Activated CD4-positive, alpha-beta T cell treated with anti-CD3 and anti-CD28 coated beads, Interleukin-10, Interleukin-2, amounts not matched to agents 100 ng/mL and 50 ng/mL, durations not matched to agents 16 hours and 8 hours (primary cell): Measurements from ENCODE around the gene C2orf72.
"Not testable (repeated sequence)": the region's sequence is repeated elsewhere in the genome, so short reads cannot be mapped to it uniquely, and the experiment has no call there.

Experiments
- DNase-seq: peaks from one replicate; pipeline ENCODE4 v3.0.0-alpha.2; 2020

The C2orf72 gene

DNA sequence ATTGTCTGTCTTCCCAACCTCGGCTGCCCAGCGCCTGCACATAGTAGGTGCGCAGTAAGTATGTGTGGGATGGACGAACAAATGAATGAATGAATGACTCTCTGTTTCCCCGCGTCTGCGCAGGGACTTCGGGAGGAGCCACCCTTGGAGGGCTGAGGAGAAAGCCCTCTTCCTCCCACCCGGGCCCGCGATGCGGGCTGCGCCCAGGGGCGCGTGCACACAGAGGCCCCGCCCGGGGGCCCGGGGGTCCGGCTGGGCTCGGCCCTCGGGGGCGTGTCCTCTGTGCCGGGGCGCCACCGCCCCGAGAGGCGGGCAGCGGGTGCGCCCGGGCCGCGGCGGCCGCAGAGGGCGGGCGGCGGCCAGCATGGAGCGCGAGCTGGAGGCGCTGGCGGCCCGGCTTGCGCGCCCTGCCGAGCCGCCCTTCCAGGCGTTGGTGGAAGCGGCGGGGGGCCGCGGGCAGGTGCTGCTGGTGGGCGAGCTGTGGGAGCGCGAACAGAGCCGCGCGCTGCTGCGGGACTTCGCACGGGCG lies at the start of gene C2orf72:
TSS of gene C2orf72 (plus strand) at position 322 of the 529 bp plus-strand sequence. CDS start at position 365, 43 bp downstream.
- no peak for DNase-seq

DNA sequence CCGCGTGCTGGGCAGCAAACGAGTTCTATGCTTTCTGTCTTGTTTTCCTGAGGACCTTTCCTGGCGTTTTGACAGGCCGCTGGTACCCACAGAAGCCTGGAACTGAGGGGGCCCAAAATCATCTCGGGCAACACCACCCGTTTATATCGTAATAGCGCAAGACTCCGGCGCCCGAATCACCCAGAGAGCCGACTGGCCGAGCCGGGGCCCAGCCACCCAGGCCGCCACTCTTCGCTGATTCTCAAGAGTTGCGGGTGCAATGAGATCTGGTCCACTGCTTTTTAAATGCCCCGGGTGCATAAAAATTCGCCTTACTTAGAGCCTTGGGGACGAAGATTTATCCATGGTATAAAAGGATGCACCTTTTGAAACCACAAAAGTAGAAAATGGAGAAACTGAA lies 47.6 kb upstream of the C2orf72 start:
- DNase-seq, result no peak

DNA sequence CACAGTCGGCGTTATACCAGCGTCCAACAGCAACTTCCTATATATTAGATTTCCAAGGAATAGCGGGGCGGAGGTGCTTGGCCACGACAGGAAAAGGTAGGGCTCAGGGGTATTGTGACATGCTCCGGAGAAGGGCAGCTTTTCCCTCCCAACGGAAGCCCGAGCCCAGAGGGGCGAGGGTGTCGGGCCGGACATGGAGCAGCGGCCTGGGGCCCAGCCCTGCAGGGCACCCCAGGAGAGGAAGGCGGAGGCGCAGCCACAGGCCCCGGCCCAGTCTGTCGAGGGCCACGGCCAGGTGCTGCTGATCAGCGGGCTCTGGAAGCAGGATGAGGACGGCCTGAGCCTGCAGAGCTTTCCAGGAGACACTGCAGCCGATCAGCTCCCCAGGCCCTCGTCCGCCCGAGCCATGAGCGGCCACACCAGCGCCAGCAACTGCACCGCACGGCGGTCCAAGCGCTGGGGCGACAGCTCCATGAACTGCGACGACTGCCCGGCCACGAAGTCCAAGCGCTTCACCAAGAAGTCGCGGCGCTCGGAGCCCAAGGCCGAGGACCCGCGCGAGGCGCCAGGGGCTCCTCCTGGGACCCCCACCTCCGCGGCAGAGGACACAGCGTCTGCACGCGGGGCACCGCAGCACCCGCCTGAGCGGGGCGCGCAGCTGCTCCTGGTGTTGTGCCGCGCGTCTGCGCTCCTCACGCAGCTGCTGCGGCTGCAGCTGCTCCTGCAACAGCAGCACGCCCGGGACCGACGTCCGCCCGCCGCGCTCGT lies 47.0 kb upstream of the C2orf72 start:
- DNase-seq, result no peak

DNA sequence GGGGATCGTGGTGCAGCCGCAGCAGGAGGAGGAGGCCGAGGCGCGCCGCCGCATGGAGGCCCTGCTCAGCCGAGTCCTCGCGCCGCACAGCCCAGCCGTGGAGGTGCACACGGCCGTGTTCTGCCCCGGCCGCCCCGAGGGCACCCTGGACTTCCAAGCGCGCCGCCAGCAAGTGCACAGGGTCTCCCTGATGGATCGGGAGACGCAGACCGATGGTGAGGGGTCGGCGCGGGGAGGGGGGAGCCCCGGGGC lies 46.5 kb upstream of the C2orf72 start:
- no peak for DNase-seq

DNA sequence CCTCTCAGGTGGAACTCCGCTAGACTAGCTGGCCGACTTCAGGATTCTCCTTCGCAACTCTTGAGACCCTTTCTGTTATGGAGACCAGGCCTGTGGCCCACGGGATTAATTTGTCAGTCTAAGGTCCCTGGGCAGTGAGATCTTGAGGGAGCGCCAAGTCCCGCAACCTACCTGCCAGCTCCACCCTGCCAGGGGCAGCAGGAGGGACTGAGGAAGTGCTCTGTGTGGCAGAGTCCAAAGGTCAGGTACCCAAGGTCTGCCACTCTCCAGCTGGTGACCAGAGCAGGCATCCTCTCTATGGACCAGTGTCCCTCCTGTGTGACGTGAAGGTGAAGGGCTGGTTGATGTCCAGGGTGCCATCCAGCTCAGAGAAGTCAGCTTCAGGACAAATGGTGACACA lies 45.7 kb upstream of the C2orf72 start:
- DNase-seq, result no peak

DNA sequence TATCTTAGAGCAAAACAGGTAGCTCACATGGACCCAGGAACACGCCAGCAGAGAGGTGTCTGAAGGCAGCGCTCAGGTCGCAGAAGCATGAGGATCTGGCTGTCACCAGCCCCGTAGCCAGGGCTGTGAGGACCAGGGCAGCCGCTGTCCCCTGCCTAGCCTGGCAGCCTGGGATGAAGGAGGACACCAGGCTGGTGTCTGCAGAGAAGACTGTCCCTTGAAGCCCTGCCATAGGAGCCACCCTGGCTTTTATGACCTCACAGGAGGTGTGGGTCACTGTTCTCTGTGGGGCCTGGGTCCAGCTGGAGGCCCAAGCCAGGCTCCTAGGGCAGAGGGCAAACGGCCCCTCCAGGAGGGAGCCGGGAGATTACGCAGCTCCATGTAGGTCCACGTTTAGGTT lies 41.5 kb upstream of the C2orf72 start, which contains the start of gene SPATA3:
TSS of gene SPATA3 (plus strand) at position 301 of the 400 bp plus-strand sequence. CDS start 113 bp downstream, outside the sequence.
- DNase-seq, result no peak

DNA sequence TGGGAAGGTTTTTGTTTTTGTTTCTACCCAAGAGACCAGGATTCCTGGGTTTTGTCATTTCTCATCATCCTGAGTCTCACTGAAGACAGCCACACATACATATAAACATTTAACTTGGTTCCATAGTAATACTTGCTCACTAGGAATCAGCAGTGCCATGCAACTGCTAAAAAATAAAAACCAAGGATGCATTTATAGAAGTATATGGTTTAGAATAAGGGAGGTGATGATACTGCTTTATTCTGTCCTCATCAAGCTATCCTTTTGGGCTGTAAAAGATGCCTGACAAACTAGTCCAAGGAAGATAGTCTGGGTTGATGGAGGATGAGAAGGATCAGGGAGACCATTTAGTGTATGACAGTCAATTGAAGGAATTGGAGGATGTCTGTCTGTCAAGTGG lies 40.7 kb upstream of the C2orf72 start:
- no peak for DNase-seq

DNA sequence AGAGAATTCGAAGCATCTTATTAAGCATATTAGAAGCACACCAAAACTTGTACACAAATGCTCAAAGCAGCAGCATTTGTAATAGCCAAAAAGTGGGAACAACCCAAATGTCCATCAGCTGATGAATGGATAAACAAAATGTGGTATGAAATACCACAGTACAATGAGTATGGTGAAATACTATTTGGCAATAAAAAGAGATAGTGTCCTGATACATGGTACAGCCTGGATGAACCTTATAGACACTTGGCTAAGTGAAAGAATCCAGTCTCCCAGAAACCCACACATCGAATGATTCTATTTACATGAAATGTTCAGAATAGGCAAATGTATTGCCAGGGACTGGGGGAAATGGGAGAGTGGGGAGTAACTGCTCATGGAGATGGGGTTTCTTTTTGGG lies 38.4 kb upstream of the C2orf72 start:
- no peak for DNase-seq

DNA sequence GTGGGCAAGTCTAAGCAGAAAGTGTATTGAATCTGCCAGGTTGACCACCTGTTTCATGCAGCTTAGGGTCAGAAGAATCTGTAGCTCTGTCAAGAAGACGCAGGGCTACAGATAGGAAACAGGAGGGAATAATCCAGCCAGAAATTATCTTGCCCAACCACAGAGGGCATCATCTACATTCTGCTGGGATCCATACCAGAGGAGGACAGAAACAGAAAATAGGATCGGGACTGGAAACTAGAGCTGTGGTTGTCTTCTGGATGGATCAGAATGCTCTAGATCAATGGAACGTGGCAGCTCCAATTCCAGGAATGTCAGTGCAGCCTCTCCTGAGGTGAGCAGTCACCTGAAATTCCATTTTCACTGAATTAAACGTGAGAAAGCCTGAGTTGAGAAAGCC lies 37.8 kb upstream of the C2orf72 start:
- DNase-seq, result no peak

DNA sequence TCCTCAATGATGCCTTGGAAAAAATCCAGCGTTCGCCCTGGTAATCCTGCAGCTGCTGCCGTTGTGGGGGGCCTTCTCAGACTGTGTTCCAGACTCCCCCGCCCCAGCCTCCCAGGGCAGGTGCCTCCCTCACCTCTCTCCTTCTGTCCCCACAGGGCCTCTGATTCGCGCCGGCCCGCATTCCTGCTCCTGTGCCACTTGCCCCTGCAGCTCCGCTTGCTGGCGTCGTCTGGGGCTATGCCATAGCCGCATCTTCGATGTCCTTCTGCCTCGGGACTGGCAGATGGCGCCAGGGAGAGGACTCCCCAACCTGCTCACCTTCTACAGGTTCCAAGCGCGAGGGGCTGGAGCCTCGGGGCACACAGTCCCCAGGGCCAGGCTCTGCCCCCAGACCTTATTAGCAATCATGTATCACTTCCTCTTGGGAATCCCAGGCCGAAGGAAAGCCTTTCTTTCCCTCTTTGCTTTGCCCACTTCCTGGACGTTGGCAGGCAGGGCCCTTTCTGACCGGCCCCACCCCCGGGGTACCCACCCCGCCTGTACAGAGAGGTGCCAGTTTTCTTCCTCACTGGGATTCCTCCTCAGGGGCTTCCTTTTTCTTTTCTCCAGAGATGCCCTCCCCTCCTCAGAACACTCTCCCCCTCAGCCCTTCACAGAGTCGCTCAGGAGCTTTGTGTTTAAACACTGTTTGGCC lies 37.0 kb upstream of the C2orf72 start:
- DNase-seq, result no peak

DNA sequence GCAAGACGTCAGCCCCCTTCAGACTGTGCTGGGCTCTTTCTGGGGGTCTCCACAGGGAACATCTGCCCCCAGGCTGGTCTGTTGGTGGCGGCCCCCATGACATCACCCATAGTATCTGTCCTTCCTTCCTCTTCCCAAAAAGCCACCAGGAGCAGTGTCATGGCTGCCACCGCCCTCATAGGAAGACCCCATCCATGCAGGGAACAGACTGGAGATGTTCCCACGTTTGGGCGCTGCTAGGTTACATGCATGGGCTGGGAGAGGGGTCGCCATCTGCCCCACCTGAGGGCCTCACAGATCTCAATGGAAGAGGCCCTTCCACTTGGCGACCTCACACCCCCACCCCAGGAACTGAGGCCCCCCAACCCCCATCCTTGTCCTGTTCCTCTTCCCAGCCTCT lies 36.3 kb upstream of the C2orf72 start:
- DNase-seq, result no peak

DNA sequence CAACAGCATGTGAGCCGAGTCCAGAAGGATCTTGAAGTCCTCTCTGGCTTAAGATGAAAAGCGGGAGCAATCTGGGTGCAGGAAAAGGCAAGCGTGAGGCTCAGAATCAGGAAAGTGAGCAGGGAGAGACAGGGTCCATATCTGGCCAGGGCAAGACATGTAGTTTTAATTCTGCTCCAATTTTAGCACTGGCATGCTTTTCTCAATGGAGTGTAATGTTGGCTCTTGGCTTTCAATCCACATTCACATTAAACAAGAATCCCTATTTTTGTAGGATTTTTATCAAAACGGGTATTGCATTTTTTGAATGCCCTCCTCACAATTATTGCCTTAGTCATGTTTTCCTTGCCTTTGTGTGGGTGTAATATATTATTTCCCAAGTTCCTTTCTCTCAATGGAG lies 35.4 kb upstream of the C2orf72 start:
- no peak for DNase-seq

DNA sequence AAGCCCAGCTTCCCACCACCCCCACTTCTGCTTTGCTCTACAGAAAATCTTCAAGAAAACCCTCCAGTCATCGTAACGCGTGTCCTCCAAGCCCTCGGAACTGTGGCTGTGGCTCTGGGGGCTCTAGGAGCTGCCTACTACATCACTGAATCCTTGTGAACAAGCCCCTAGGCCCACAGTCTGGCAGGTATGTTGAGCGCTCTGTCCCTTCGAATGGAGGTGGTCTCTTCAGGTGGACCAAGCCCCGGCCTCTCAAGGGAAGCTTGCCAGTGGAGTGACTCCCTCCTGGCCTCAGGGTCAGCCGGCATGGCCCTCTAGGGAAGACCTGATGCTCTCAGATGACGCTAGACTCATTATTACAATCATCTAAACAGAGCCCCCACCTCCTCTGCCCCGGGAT lies 34.7 kb upstream of the C2orf72 start:
- DNase-seq, result no peak

DNA sequence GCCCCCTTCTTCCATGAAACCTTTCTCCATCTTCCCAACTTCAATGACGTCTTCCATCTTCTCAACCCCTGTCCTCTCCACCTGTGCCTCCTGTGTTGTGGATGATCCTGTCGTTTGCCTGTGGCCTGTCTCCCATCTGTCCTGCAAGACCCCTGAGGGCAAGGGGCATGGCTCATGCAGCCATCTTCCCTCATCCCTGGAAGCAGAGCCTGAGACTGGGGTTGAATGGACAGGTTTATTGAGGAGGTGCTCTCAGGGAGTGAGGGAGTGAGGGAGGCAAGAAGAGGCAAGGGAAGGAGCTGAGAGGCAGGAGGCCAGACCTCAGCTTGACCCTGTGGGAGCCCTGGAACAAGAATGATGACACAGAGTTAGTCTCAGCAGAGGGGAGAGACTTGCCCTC lies 34.1 kb upstream of the C2orf72 start:
- DNase-seq, result no peak

DNA sequence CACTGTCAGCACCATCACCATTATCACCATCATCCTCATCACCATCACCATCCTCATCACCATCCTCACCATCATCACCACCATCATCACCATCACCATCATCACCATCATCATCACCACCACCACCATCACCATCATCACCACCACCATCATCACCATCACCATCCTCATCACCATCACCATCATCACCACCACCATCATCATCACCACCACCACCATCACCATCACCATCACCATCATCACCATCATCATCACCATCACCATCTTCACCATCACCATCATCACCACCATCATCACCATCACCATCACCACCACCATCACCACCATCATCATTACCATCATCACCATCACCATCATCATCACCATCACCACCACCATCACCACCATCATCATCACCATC lies 32.4 kb upstream of the C2orf72 start:
- not testable (repeated sequence) for DNase-seq

DNA sequence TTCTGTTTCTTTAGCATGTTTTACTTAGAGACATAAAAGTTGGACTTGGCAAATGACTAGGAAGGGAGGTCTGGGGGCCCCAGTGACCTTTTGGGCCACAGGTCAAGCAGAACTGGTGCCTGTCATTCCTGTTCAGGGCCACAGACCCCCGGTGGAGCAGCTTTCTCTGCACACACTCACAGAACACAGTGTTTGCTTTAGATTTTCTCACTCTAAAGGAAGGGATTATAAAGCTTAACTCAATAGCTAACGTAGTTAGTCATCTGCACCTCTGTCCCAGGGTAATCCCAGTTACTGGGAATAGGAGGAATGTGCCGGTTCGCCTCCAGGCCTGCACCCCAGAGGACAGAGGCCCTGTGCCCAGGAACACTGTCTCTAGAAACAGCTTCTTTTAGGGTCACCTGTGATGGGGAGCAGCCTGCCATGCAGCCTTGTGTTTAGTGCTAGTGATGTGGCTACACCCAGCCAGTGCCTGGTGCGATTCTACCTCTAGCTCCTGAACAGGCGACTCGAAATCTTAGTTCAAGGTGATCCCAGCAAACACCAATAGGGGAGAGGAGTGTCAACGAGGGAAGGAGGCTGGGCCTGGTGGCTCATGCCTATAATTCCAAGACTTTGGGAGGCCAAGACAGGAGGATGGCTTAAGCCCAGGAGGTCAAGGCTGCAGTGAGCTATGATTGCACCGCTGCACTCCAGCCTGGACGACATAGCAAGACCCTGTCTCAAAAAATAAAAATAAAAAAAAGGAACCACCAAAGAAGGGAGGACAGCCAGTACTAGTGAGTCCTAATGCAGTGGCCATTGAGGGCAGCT lies 29.8 kb upstream of the C2orf72 start:
- DNase-seq, result no peak

DNA sequence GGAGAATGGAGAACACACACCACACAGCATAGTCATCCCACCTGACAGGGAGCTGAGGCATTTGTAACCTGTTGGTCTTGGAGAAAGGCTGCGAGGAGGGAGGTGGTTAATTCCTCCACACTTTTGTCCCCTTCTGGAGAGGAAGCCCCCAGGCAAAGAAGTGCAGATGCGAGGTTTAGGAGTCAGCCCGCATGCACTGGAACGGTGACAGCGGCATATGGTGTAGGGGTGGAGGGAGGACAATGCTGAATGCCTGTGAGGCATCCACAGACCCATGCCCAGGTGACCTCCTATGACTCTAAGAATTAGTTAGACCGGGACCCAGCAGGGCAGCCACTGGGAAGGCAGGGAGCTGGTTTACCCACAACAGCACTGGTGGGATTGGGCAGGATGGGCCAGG lies 29.2 kb upstream of the C2orf72 start:
- DNase-seq, result no peak

DNA sequence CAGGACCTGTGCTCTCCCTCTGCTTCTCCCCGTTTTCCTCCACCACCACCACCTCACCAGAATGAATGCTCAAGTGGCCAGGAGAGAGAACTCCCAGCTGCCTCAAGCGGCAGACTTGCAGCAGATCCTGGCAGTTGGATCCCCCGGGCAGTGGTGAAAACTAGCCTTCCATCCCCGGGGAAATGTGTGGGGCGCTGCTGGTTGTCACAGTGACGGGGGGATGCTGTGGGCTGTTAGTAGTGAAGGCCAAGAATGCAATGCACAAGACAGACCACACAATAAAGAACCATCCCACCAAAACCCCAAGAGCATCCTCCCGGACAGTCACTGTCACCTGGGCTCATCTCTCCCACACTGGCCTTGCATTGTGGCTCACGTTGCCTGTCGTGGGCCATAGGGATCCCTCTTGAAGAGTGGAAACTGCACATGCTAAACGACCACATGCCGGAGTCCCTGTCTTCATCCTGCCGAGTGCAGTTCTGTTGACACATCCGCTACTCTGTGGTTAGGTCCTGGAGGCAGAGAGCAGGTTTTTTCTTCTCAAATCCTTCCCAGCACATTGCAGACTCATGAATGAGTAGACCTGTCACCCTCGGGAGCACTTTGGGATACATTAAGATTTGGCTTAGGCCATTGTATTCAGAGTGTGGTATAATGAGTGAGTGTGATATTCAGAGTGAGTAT lies 27.9 kb upstream of the C2orf72 start:
- no peak for DNase-seq

DNA sequence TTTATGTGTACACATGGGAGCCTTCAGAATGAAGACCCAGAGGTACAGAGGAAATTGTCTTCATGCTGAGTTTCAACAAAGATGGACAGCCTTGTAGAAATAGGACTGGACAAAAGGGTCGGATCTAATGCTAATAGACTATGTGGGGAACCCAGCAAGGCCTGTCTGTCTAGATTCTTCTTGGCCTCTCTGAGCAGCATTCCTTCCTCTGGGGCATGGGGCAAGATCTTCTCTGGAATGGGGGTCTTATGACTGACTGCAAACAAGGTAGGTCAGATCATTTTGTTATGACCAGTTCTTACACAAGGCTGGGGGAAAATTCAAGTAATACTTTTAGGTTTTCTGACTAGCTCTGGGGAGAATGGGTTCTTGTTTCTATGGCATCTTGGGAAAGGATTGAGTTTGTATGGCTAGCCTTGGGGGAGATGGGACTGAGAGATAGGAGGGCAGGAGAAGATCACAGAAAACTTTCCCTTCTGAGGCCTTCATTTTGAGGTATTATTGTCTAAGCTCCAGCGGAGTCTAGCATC lies 27.1 kb upstream of the C2orf72 start:
- DNase-seq, result no peak

DNA sequence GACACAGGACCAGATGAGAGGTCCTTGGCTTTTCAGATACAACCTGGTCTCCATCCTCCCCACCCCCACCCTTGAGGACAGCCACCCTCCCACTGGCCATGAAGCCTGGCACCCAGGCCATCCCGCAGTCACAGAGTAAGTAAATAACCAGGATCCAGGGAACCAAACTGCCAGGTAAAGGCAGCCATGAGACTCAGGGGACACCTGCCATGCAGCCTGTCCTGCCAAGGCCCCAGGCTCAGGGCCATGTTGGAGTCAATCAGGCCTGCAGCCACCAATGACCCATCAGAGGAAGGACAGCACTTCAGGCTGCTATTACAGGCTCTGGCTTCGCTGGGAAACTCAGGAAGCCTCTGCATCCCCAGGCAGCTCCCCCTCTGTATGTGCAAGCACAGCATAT lies 25.8 kb upstream of the C2orf72 start:
- DNase-seq, result no peak

DNA sequence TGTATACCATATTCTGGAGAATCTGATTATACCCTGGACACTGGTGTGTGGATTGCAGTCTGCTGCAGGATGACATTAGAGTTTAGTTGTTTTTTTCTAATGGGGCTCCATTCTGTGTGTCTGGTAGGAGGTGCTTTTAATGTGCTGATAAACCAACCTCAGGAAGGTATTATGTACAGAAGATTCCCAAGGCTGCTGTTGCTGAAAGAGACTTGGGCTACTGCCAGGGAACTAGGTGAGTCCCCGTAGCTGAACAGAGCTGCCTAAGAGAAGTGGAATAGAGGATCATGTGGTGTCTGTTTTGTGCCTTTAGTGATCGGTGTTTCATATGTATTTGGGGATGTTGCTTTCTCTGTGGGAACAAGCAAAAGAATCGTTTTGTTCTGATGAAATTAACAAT lies 24.9 kb upstream of the C2orf72 start:
- no peak for DNase-seq

DNA sequence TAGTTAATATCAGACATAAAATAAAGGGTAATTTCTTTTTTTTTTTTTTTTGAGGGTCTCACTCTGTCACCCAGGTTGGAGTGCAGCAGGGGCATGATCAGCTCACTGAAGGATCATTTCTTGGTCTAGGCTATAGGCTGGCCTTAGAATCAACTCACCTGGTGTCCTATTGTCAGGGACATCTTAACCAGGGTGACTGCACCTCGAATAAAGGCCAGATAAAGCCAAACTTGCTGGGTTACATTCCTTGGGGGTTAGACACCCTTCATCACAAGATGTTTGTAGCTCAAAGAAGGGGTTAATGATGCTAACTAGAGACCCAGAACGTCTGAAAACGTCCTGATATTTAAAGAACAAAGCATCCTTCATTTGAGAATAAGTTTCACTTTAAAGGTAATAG lies 23.5 kb upstream of the C2orf72 start:
- DNase-seq, result no peak

DNA sequence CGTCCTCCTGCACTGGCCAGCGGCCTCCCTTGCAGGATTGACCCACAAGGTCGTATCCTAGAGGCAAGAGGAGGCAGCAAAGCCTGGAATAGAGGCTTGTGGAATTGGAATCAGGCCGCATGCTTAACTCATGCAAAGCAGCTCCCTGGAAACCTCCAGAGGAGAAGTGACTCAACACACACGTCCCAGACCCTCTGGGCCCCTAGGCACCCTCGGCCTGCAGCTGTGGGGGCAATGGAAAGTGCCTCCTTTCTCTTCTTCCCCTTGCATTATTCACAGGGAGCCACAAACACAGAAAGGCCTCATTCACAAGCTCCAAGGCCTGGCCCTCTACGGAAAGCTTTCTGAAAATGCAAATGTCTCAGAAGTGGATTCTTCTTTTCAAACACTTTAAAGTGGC lies 21.8 kb upstream of the C2orf72 start:
- no peak for DNase-seq
